ENCODE measurements around the gene EFNA2.
"Not testable (repeated sequence)": the region's sequence is repeated elsewhere in the genome, so short reads cannot be mapped to it uniquely, and the experiment has no call there.

EFNA2 gene

DNA sequence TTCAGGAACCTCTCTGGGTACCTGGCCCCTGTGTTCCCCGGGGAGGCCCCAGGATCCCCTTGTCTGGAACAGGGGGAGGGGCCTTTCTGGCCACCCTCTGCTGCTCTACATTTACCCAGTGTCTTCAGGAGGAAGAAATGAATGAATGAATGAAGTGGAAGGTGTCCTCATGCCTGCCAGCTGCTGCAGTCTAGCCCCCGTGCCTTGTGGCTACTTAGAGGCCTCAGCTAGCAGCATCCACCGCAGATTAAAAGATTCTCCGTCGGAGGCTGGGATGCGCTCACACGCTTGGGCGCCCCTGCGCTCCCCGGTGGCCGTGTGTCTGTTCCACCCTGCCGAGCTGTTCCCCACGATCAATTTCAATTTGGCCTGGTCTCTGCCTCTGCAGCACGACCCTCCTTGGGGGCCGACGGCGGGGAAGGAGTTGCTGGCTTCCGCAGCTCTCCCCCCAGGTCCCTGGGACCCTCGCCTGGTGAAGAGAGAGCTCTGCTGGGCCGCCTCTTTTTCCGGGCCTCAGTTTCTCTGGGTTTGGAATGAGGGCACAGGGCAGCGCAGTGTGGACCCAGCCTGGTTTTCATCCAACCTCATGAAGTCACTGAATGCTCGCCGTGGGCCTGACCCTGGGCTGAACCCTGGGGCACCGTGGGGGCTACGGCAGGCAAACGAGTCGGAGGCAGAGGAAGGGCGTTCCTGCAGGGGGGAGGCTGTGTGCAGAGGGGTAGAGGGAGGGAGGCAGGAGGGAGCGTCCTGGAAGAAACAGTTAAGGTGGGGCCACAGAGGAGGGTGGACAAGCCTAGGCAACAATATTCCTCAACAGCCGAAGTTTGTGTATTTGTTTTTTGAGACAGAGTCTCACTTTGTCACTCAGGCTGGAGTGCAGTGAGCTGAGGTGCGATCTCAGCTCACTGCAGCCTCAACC lies 28.3 kb downstream of the EFNA2 start:
- no peak for DNase-seq

GRCh38 chr19:1315470-1316166 lies 29.9 kb downstream of the EFNA2 start:
- peak in 42 of 56 donors; percentile 13 to 77 (median 34) for DNase-seq

- DNase-seq = no peak
Measured at GRCh38 chr19:1316466-1316865, 30.8 kb downstream of the EFNA2 start.

DNA sequence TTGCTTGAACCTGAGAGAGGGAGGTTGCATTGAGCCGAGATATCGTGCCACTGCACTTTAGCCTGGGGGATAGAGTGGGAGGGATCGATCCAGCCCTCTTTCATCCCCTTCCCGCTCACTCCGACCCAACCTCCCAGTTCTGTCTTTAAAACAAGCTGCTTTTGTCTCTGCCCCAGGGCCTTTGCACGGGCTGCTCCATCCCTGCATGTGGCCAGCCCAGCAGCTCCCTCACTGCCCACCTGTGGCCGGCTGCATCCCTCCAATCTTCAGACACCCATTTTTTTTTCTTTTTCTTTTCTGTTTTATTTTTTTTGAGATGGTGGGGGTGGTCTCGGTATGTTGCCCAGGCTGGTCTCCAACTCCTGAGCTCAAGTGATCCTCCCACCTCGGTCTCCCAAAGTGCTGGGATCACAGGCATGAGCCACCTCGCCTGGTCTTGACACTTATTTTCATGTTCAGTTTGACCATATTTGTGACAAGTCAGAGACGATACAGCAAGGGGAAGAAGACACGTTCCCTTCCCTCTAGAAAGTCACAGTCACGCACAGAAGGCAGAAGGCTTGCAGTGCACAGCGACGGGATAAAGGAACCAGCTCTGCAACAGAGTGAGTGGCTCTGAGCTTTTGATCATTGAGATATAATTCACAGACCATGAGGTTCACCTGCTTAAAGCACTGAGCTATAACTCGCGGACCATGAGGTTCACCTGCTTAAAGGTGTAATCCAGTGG lies 31.8 kb downstream of the EFNA2 start:
- DNase-seq = no peak

GRCh38 chr19:1318678-1319471 lies 33.2 kb downstream of the EFNA2 start:
- DNase-seq = no peak

DNA sequence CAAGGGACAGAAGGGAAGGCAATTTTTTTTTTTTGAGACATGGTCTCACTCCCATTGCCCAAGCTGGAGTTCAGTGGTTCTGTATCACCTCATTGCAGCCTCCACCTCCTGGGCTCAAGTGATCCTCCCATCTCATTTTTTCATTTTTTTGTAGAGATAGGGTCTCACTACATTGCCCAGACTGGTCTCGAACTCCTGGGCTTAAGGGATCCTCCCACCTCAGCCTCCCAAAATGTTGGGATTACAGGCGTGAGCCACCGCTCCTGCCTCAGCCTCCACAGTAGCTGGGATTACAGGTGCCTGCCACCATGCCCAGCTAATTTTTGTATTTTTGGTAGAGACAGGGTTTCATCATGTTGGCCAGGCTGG lies 34.6 kb downstream of the EFNA2 start:
- DNase-seq = not testable (repeated sequence)

DNA sequence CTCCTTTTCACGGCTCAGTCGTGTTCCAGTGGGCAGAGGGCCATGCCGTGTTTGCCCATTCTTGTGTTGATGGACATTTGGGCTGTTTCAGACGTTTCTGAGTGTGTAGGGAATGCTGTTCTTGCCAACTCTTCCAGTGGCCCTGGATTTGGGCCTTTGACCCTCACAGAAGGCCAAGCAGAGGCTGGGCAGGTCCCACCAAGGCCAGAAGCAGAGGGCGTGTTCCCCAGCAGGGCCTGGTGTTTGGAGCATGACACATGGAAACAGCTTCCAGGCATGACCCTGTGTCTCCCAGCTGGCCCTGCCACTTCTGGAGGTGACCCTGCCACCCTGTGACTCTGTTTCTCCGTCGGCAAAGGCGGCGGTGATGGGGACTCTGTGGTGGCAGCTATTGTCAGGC lies 35.9 kb downstream of the EFNA2 start:
- DNase-seq = no peak

- no peak for DNase-seq
Measured at GRCh38 chr19:1322198-1322981, 36.7 kb downstream of the EFNA2 start.

- no peak for DNase-seq
Measured at GRCh38 chr19:1324249-1324805, 38.7 kb downstream of the EFNA2 start.

DNA sequence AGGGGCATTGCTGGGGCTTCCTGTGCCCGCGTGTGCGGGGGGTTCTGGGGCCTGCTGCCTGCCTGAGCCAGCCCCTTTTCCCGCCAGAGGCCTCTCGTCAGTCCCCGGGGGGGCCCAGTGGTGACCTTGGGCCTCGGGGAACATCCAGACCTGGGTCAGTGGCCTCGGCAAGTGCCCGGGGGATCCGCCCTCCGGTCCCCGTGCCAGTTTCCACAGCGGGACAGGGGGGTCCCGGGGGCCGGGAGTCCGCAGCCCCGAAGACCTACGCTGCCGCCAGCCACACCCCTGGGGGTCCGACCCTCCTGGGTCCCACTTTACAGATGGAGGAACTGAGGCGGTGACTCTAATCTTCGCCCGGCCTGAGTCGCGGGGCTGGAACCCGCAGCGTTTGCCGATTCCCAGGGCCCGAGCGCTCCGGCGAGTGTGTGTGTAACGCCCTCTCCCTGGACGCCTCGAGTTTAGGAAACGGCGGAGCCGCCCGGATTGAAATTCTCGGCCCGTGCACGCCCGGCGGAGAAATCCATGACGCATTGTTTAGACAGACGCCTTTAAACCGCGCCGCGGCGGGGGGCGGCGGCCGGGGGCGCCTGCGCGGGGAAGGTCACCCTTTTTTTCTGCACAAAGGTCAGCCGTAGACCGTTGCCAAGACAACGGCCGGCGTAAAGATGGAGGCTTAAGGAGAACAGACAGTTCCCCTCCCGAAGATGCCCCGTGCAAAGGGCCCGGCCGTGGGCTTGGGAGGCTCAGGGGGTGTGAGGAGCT lies 39.3 kb downstream of the EFNA2 start:
- peak in 52 of 56 donors; percentile 10 to 86 (median 52) for DNase-seq

DNA sequence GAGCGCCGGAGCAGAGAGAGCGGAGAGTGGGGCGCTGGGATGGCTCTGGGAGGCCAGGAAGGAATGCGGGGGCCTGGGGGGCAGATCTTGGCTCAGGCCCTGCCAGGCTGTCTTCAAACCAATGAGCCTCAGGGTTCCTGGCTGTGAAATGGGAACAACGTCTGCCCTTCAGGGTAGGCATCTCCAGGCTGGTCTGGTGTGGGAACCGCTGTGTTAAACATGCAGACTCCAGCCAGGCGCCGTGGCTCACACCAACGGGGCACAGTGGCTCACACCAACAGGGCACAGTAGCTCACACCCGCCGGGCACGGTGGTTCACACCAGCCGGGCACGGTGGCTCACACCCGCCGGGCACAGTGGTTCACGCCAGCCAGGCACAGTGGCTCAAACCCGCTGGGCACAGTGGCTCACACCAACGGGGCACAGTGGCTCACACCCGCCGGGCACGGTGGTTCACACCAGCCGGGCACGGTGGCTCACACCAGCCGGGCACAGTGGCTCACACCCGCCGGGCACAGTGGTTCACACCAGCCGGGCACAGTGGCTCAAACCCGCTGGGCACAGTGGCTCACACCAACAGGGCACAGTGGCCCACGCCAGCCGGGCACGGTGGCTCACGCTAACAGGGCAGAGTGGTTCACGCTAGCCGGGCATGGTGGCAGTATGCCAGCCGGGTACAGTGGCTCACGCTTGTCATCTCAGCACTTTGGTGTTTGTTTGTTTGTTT lies 40.1 kb downstream of the EFNA2 start:
- DNase-seq = peak in 2 of 56 donors; percentile 5 to 32

- DNase-seq = no peak
Measured at GRCh38 chr19:1327125-1327524, 41.5 kb downstream of the EFNA2 start.

DNA sequence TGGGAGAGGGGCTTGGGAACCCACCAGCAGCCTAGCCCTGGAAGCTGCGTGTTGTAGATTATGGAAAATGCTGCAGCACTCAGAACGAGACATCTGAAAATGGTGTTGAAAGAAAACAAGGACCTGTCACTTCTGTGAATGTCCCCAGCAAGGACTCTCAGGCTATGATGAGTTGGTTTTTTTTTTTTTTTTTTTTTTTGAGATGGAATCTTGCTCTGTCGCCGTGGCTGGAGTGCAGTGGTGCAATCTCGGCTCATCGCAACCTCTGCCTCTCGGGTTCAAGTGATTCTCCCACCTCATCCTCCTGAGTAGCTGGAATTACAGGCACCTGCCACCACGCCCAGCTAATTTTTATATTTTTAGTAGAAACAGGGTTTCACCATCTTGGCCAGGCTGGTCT lies 46.5 kb downstream of the EFNA2 start:
- not testable (repeated sequence) for DNase-seq

DNA sequence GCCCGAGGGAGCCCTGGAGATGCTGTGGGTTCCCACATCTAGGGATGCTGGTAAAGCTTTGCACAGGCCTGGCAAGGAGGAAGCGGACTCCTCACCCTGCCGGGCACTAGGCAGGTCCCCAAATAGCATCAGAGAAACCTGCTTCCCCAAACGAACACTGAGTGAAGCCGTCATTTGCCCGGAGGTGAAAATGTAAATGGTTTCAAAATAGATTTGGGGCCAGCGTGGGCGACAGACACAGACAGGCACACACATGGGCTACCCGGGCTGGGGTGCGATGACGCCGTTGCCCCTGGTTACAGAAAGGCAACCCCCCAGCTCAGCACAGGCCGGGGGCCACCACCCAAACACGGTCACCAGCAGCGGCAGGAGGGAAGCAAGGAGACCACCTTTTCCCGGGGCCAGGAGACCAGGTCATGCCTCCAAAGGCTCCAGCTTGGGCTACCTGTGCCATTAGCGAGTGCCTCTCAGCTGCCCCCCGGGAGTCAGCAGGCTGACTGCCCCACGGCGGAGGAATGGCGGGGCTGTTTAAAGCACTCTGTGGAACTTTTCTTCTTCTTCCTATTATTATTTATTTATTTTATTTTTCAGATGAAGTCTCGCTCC lies 50.5 kb downstream of the EFNA2 start:
- no peak for DNase-seq

DNA sequence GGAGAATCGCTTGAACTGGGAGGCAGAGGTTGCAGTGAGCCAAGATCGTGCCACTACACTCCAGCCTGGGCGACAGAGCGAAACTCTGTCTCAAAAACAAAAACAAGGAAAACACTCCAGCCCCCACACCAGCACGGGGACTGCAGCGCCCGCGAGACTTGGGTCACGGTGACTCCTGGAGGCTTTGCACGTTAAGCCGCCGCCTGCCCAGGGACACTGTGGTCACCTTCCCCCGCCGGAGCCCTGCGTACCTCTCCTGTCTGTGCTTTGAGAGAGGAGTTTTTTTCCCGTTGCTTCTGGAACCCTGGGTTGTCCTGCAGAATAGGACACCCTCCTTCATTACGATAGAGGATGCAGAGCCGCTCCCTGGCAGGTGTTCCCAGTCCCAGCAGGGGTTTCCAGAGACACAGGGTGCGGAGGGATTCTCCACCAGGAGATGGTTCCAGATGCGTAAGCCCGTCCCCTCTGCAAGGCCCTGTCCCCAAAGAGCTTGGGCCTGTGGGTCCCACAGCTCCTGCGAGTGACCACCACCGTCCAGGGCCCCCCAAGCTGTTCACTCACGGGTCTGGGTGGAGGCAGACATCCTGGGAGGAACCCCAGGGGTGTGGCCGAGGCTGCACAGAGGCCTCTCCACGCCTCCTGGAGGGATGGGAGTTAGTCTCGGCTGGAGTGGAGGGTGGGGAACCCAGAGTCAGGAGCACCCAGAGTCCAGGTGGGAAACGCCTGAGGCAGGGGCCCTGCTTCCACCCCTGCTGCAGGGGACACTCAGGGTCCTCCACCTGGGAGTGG lies 55.2 kb downstream of the EFNA2 start:
- DNase-seq = no peak

GRCh38 chr19:1343041-1343440 lies 57.4 kb downstream of the EFNA2 start:
- DNase-seq = no peak

GRCh38 chr19:1349211-1349610 lies 63.5 kb downstream of the EFNA2 start:
- no peak for DNase-seq
